ENCODE data around the gene PSMB2.

- TF ChIP-seq ZNF335 (tag by site-specific recombination; conservative IDR thresholded peaks at IDR 0.05) (no peak), ZNF366 (tag by site-specific recombination; conservative IDR thresholded peaks at IDR 0.05) (no peak), CTCF (tag by site-specific recombination; IDR thresholded peaks at IDR 0.05) (no peak), KLF1 (tag by site-specific recombination; IDR thresholded peaks at IDR 0.05) (no peak), ZFP3 (tag by site-specific recombination; IDR thresholded peaks at IDR 0.05; ENCODE audit: low read depth) (no peak), ZNF24 (tag by site-specific recombination; IDR thresholded peaks at IDR 0.05) (no peak), ZNF416 (tag by site-specific recombination; IDR thresholded peaks at IDR 0.05) (no peak), ZNF473 (tag by site-specific recombination; IDR thresholded peaks at IDR 0.05) (no peak), YY1 (tag by site-specific recombination; IDR thresholded peaks at IDR 0.05) (no peak), ZNF530 (tag by site-specific recombination; IDR thresholded peaks at IDR 0.05; ENCODE audit: low read depth) (no peak)
- TF ChIP-seq, protein P1, sequence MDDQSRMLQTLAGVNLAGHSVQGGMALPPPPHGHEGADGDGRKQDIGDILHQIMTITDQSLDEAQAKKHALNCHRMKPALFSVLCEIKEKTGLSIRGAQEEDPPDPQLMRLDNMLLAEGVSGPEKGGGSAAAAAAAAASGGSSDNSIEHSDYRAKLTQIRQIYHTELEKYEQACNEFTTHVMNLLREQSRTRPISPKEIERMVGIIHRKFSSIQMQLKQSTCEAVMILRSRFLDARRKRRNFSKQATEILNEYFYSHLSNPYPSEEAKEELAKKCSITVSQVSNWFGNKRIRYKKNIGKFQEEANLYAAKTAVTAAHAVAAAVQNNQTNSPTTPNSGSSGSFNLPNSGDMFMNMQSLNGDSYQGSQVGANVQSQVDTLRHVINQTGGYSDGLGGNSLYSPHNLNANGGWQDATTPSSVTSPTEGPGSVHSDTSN (CRISPR knock-in tag; IDR thresholded peaks at IDR 0.05) = no peak
- TF ChIP-seq, protein P2, sequence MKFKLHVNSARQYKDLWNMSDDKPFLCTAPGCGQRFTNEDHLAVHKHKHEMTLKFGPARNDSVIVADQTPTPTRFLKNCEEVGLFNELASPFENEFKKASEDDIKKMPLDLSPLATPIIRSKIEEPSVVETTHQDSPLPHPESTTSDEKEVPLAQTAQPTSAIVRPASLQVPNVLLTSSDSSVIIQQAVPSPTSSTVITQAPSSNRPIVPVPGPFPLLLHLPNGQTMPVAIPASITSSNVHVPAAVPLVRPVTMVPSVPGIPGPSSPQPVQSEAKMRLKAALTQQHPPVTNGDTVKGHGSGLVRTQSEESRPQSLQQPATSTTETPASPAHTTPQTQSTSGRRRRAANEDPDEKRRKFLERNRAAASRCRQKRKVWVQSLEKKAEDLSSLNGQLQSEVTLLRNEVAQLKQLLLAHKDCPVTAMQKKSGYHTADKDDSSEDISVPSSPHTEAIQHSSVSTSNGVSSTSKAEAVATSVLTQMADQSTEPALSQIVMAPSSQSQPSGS (tag by site-specific recombination; IDR thresholded peaks at IDR 0.05; ENCODE audit: low read depth) = no peak
- TF ChIP-seq, protein P3, sequence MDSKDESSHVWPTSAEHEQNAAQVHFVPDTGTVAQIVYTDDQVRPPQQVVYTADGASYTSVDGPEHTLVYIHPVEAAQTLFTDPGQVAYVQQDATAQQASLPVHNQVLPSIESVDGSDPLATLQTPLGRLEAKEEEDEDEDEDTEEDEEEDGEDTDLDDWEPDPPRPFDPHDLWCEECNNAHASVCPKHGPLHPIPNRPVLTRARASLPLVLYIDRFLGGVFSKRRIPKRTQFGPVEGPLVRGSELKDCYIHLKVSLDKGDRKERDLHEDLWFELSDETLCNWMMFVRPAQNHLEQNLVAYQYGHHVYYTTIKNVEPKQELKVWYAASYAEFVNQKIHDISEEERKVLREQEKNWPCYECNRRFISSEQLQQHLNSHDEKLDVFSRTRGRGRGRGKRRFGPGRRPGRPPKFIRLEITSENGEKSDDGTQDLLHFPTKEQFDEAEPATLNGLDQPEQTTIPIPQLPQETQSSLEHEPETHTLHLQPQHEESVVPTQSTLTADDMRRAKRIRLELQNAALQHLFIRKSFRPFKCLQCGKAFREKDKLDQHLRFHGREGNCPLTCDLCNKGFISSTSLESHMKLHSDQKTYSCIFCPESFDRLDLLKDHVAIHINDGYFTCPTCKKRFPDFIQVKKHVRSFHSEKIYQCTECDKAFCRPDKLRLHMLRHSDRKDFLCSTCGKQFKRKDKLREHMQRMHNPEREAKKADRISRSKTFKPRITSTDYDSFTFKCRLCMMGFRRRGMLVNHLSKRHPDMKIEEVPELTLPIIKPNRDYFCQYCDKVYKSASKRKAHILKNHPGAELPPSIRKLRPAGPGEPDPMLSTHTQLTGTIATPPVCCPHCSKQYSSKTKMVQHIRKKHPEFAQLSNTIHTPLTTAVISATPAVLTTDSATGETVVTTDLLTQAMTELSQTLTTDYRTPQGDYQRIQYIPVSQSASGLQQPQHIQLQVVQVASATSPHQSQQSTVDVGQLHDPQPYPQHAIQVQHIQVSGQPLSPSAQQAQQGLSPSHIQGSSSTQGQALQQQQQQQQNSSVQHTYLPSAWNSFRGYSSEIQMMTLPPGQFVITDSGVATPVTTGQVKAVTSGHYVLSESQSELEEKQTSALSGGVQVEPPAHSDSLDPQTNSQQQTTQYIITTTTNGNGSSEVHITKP (tag by site-specific recombination; IDR thresholded peaks at IDR 0.05) = no peak
Observed at GRCh38 chr1:35572296-35572695, 69.0 kb downstream of the PSMB2 start.

Data from HEK293 (cell line).